Caco-2 (cell line): ENCODE results near the gene NDUFC1. TPM values are rescaled to one million over a fixed set of nuclear protein-coding genes. Genes with fewer than 3 reads are reported as not detected.

Source experiments
- BruUV-seq: library from RNA; stranded (reverse); fragments of 400-500 nt; replicated peaks from 2 replicates; lab custom pipeline; 2021; lab: Mats Ljungman, UMichigan
- CTCF ChIA-PET: fragments of 300-600 bp; sonication (Branson Sonifier 250); formaldehyde crosslinking; loops from one replicate; lab custom pipeline; 2022; ENCODE audit warnings: antibody characterized with exemption; lab: Charles Lee
- POLR2A ChIA-PET: fragments of 300-600 bp; sonication (Branson Sonifier 250); formaldehyde crosslinking; loops from one replicate; lab custom pipeline; 2022; ENCODE audit warnings: antibody characterized with exemption; lab: Charles Lee
- DNase-seq, 2 experiments: peaks; one replicate each; pipeline versions ENCODE4 v3.0.0 to v3.0.0-alpha.2; 2020 to 2022
- H3K27me3 ChIP-seq: replicated peaks from 2 replicates; pipeline ENCODE4 v1.6.0; 2011; ENCODE audit warnings: low read length; ENCODE audit not compliant: control insufficient read depth, insufficient read depth
- H3K36me3 ChIP-seq: 2 replicates; pipeline ENCODE4 v1.5.1; 2011; ENCODE audit warnings: low read length; ENCODE audit not compliant: control insufficient read depth, insufficient read depth
- H3K4me1 ChIP-seq: fragments of 250-450 bp; sonication (Bioruptor Pico); 2 replicates; pipeline ENCODE4 v1.5.1; 2020; ENCODE audit warnings: mild to moderate bottlenecking
- H3K4me3 ChIP-seq: 2 replicates; pipeline ENCODE4 v1.5.1; 2011; ENCODE audit warnings: low read depth, mild to moderate bottlenecking, control low read depth, low read length
- H3K9me3 ChIP-seq: fragments of 250-450 bp; sonication (Bioruptor Pico); 2 replicates; pipeline ENCODE4 v1.5.1; 2020; ENCODE audit warnings: mild to moderate bottlenecking, moderate library complexity
- H3K27ac Mint-ChIP-seq: one replicate; pipeline ENCODE4 v1.8.0; 2022; ENCODE audit warnings: mixed read lengths; ENCODE audit not compliant: unreplicated experiment
- H3K27me3 Mint-ChIP-seq: one replicate; pipeline ENCODE4 v1.8.0; 2022; ENCODE audit warnings: mixed read lengths; ENCODE audit not compliant: insufficient read depth, unreplicated experiment
- H3K36me3 Mint-ChIP-seq: one replicate; pipeline ENCODE4 v1.8.0; 2022; ENCODE audit warnings: mild to moderate bottlenecking, mixed read lengths; ENCODE audit not compliant: insufficient read depth, unreplicated experiment
- H3K4me1 Mint-ChIP-seq: one replicate; pipeline ENCODE4 v1.8.0; 2022; ENCODE audit warnings: low read depth, mixed read lengths; ENCODE audit not compliant: unreplicated experiment
- H3K4me3 Mint-ChIP-seq: one replicate; pipeline ENCODE4 v1.8.0; 2022; ENCODE audit warnings: mild to moderate bottlenecking, moderate library complexity, mixed read lengths; ENCODE audit not compliant: unreplicated experiment
- H3K9me3 Mint-ChIP-seq: one replicate; pipeline ENCODE4 v1.8.0; 2022; ENCODE audit warnings: mixed read lengths; ENCODE audit not compliant: unreplicated experiment
- CTCF ChIP-seq, 2 experiments: fragments of 200-600 bp in 1 of 2; IDR thresholded peaks; 1 replicate in 1 of 2; 2 replicates in 1 of 2; pipeline versions ENCODE4 v1.5.1 to v1.8.0; 2011 to 2022; ENCODE audit warnings: antibody characterized with exemption in 1 of 2, control low read depth in 1 of 2, inconsistent platforms in 1 of 2, low read depth in 1 of 2, low read length in 1 of 2, mild to moderate bottlenecking in 1 of 2, moderate library complexity in 1 of 2; ENCODE audit not compliant: insufficient read depth in 1 of 2, severe bottlenecking in 1 of 2, unreplicated experiment in 1 of 2
- intact Hi-C: fragments of 100-400 bp; cut with micrococcal nuclease; formaldehyde crosslinking; loops from one replicate; pipeline ENCODE4 v1.10.0; 2022; ENCODE audit not compliant: unreplicated experiment
- total RNA-seq: library from RNA; stranded (reverse); gene quantifications from 2 replicates; pipeline ENCODE4 v1.2.3, GENCODE V29; 2022

The NDUFC1 gene
- total RNA-seq, 1 experiment from 2014 or later = 69.4 TPM

GRCh38 chr4:139282721-139283075 is 19.6 kb downstream of the NDUFC1 start:
- no TSS peak for BruUV-seq
- no peak for TF ChIP-seq CTCF (IDR thresholded peaks at IDR 0.05; ENCODE audit: insufficient read depth in 1 of 2, low read depth in 1 of 2, low read length in 1 of 2, severe bottlenecking in 1 of 2, unreplicated experiment in 1 of 2)
- H3K4me1 Mint-ChIP-seq = no peaks in the 10 kb centered on the region
- no peak for DNase-seq
- POLR2A ChIA-PET = interaction anchor here (1.0 kb wide), 1 partner anchor 104 kb away, joined by 4 read pairs; no protein-coding TSS in a partner anchor
- Histone ChIP-seq H3K9me3 (0 out of 2 replicates have a peak, but pooled peaks cover 6% of the 10 kb centered on the region), H3K4me1 (peaks cover 12% of the 10 kb centered on the region; the same call in 1 of the 2 replicates), H3K27me3 (no peaks in the 10 kb centered on the region), H3K36me3 (no peaks in the 10 kb centered on the region), H3K4me3 (no peak overlapping the region)
- H3K27me3 Mint-ChIP-seq = no peaks in the 10 kb centered on the region
- no peaks in the 10 kb centered on the region for H3K36me3 Mint-ChIP-seq
- CTCF ChIA-PET = interaction anchor here (0.6 kb wide), 1 partner anchor 42 kb away, joined by 3 read pairs; no protein-coding TSS in a partner anchor
- intact Hi-C loops = loop anchor here (5.0 kb wide), 1 partner anchor 55 kb away; no protein-coding TSS in a partner anchor
- H3K4me3 Mint-ChIP-seq = no peak overlapping the region
- no peak overlapping the region for H3K27ac Mint-ChIP-seq
- peaks cover 8% of the 10 kb centered on the region for H3K9me3 Mint-ChIP-seq

GRCh38 chr4:139282065-139282720 is 20.1 kb downstream of the NDUFC1 start:
- no peak for DNase-seq
- no TSS peak for BruUV-seq
- H3K4me3 Mint-ChIP-seq = no peak overlapping the region
- CTCF ChIA-PET = interaction anchor here (0.6 kb wide), 1 partner anchor 42 kb away, joined by 3 read pairs; no protein-coding TSS in a partner anchor
- no peak overlapping the region for H3K27ac Mint-ChIP-seq
- Histone ChIP-seq H3K4me1 (peaks cover 12% of the 10 kb centered on the region; the same call in 1 of the 2 replicates), H3K9me3 (0 out of 2 replicates have a peak, but pooled peaks cover 6% of the 10 kb centered on the region), H3K36me3 (no peaks in the 10 kb centered on the region), H3K4me3 (no peak overlapping the region), H3K27me3 (no peaks in the 10 kb centered on the region)
- H3K27me3 Mint-ChIP-seq = no peaks in the 10 kb centered on the region
- peaks cover 8% of the 10 kb centered on the region for H3K9me3 Mint-ChIP-seq
- TF ChIP-seq CTCF (IDR thresholded peaks at IDR 0.05; ENCODE audit: insufficient read depth in 1 of 2, low read depth in 1 of 2, low read length in 1 of 2, severe bottlenecking in 1 of 2, unreplicated experiment in 1 of 2) = no peak
- no peaks in the 10 kb centered on the region for H3K4me1 Mint-ChIP-seq
- H3K36me3 Mint-ChIP-seq = no peaks in the 10 kb centered on the region
- intact Hi-C loops = loop anchor here (5.0 kb wide), 1 partner anchor 55 kb away; no protein-coding TSS in a partner anchor
- POLR2A ChIA-PET = interaction anchor here (1.0 kb wide), 1 partner anchor 103 kb away, joined by 4 read pairs; no protein-coding TSS in a partner anchor

GRCh38 chr4:139279760-139280620 is 22.3 kb downstream of the NDUFC1 start, which contains the start of gene MGARP:
TSS of gene MGARP (minus strand) at chr4:139280225. CDS start at chr4:139280158, 67 bp downstream.
- Histone ChIP-seq H3K4me3 (no peak within 1 kb of the TSS), H3K4me1 (peaks cover 21% of the 10 kb centered on the region; the same call in 1 of the 2 replicates), H3K27me3 (no peaks in the 10 kb centered on the region), H3K36me3 (no peaks in the 10 kb centered on the region), H3K9me3 (no peaks in the 10 kb centered on the region)
- no TSS peak for BruUV-seq
- Mint-ChIP-seq H3K27me3 (no peaks in the 10 kb centered on the region), H3K36me3 (no peaks in the 10 kb centered on the region), H3K4me3 (no peak within 1 kb of the TSS), H3K9me3 (peaks cover 7% of the 10 kb centered on the region), H3K4me1 (peaks cover 6% of the 10 kb centered on the region), H3K27ac (no peak within 1 kb of the TSS)
- CTCF ChIA-PET = no interaction called here
- POLR2A ChIA-PET = interaction anchor here (0.6 kb wide), 1 partner anchor 10 kb away, joined by 4 read pairs; no protein-coding TSS in a partner anchor
- intact Hi-C loops = loop anchor here (5.0 kb wide), 1 partner anchor 53 kb away; no protein-coding TSS in a partner anchor
- no peak for DNase-seq
- no peak for TF ChIP-seq CTCF (IDR thresholded peaks at IDR 0.05; ENCODE audit: insufficient read depth in 1 of 2, low read depth in 1 of 2, low read length in 1 of 2, severe bottlenecking in 1 of 2, unreplicated experiment in 1 of 2)
